Gastrocnemius medialis (tissue), 4 donors: ENCODE data around the gene DENND1A.

Experiments
- POLR2A ChIP-seq, 2 donors: fragments of 450-650 bp; IDR thresholded peaks; one replicate each; pipeline ENCODE4 v1.6.1; 2017; ENCODE audit warnings: antibody characterized with exemption in 2 of 2, mild to moderate bottlenecking in 2 of 2, moderate library complexity in 2 of 2
- TF ChIP-seq, protein P1 (sequence below), 5 experiments: fragments of 450-650 bp in 3 of 5; fragments of 200-600 bp in 2 of 5; sonication (generic) in 2 of 5; IDR thresholded peaks in 4 of 5; conservative IDR thresholded peaks in 1 of 5; 1 replicate in 4 of 5; 2 replicates in 1 of 5; pipeline ENCODE4 v1.5.1; 2016 to 2019; ENCODE audit warnings: antibody characterized with exemption in 5 of 5, mild to moderate bottlenecking in 3 of 5, moderate library complexity in 3 of 5

DNA sequence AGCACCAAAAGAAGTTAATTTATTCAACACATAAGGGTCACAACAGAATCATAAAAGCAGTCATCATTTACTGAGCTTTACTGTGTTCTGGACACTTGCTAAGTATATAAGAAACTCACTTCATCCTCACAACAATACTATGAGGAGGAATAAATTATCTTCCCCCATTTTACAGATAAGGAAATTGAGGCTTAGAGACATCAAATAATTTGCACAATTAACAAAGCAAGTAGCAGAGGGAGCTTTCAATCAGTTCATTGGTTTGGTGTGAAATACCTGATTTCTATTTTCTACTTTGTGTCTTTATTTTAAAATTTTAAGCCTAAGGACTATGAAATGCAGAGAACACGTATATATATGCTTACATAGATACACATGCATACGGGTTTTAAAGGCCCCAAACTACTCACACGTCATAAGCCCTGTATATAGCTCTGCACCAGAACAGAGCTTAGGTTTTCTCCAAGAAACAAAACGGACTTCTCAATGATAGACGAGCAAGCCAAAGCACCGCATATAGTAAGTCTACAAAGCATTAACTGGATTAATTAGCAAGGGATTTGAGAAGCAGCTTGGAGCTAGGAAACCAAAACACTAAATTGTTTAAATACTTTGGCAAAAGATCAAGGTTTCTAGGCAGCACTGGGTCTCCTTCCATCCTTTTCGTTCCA, 95.6 kb downstream of the DENND1A start:
- TF ChIP-seq, protein P1, sequence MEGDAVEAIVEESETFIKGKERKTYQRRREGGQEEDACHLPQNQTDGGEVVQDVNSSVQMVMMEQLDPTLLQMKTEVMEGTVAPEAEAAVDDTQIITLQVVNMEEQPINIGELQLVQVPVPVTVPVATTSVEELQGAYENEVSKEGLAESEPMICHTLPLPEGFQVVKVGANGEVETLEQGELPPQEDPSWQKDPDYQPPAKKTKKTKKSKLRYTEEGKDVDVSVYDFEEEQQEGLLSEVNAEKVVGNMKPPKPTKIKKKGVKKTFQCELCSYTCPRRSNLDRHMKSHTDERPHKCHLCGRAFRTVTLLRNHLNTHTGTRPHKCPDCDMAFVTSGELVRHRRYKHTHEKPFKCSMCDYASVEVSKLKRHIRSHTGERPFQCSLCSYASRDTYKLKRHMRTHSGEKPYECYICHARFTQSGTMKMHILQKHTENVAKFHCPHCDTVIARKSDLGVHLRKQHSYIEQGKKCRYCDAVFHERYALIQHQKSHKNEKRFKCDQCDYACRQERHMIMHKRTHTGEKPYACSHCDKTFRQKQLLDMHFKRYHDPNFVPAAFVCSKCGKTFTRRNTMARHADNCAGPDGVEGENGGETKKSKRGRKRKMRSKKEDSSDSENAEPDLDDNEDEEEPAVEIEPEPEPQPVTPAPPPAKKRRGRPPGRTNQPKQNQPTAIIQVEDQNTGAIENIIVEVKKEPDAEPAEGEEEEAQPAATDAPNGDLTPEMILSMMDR (IDR thresholded peaks at IDR 0.05 in 4 of 5, conservative IDR thresholded peaks at IDR 0.05 in 1 of 5) = no peak
- no peak for TF ChIP-seq POLR2A (IDR thresholded peaks at IDR 0.05)
